GM23338 (cell line): ENCODE data around the gene MITF. TPM values are rescaled to one million over a fixed set of nuclear protein-coding genes. Genes with fewer than 3 reads are reported as not detected.

ENCODE experiments used
- ATAC-seq: fragments of 200-7000 bp; cut with Tn5 transposase; 3 replicates; pipeline ENCODE4 v1.9.1; 2020
- DNase-seq: peaks from one replicate; pipeline ENCODE4 v3.0.0-alpha.2; 2015; ENCODE audit warnings: low spot score
- H2AFZ ChIP-seq: fragments of 200-600 bp; sonication (generic); 2 replicates; pipeline ENCODE4 v1.8.0; 2016; ENCODE audit warnings: antibody characterized with exemption, mild to moderate bottlenecking, moderate library complexity
- H3F3A ChIP-seq: fragments of 200-600 bp; sonication (generic); replicated peaks from 2 replicates; pipeline ENCODE4 v1.8.0; 2017; ENCODE audit warnings: antibody characterized with exemption, mixed run types, low read depth
- H3K27ac ChIP-seq: fragments of 200-600 bp; sonication (generic); 2 replicates; pipeline ENCODE4 v1.6.1; 2016; ENCODE audit warnings: low read depth
- H3K27me3 ChIP-seq: fragments of 200-600 bp; sonication (generic); 2 replicates; pipeline ENCODE4 v1.8.0; 2016; ENCODE audit warnings: mild to moderate bottlenecking, mixed run types, moderate library complexity; ENCODE audit not compliant: insufficient read depth
- H3K36me3 ChIP-seq: fragments of 200-600 bp; sonication (generic); 2 replicates; pipeline ENCODE4 v1.8.0; 2016; ENCODE audit warnings: mild to moderate bottlenecking; ENCODE audit not compliant: insufficient read depth
- H3K4me1 ChIP-seq: fragments of 200-600 bp; sonication (generic); 2 replicates; pipeline ENCODE4 v1.8.0; 2016; ENCODE audit warnings: mild to moderate bottlenecking, moderate library complexity; ENCODE audit not compliant: insufficient read depth
- H3K4me2 ChIP-seq: fragments of 200-600 bp; sonication (generic); 2 replicates; pipeline ENCODE4 v1.7.1; 2017; ENCODE audit warnings: mixed run types
- H3K4me3 ChIP-seq: fragments of 200-600 bp; sonication (generic); 2 replicates; pipeline ENCODE4 v1.6.1; 2016; ENCODE audit warnings: mixed run types
- H3K79me2 ChIP-seq: fragments of 200-600 bp; sonication (generic); replicated peaks from 2 replicates; pipeline ENCODE4 v1.8.0; 2017; ENCODE audit warnings: mild to moderate bottlenecking; ENCODE audit not compliant: insufficient read depth
- H3K9me2 ChIP-seq: fragments of 200-600 bp; sonication (generic); 2 replicates; pipeline ENCODE4 v1.8.0; 2017; ENCODE audit not compliant: insufficient read depth
- H4K20me1 ChIP-seq: fragments of 200-600 bp; sonication (generic); replicated peaks from 2 replicates; pipeline ENCODE4 v1.8.0; 2017; ENCODE audit warnings: mild to moderate bottlenecking; ENCODE audit not compliant: insufficient read depth
- H3K27ac Mint-ChIP-seq: 2 replicates; pipeline ENCODE4 v1.8.0; 2020; ENCODE audit warnings: inconsistent platforms, mild to moderate bottlenecking, moderate library complexity, mixed read lengths
- H3K27me3 Mint-ChIP-seq: 3 replicates; pipeline ENCODE4 v1.8.0; 2022; ENCODE audit warnings: low read depth, mild to moderate bottlenecking, moderate library complexity, mixed read lengths, inconsistent platforms; ENCODE audit not compliant: insufficient read depth, poor library complexity
- H3K36me3 Mint-ChIP-seq: 3 replicates; pipeline ENCODE4 v1.8.0; 2021; ENCODE audit warnings: low read depth, mild to moderate bottlenecking, inconsistent platforms, moderate library complexity, mixed read lengths
- H3K4me1 Mint-ChIP-seq: 3 replicates; pipeline ENCODE4 v1.8.0; 2020; ENCODE audit warnings: mild to moderate bottlenecking, inconsistent platforms, mixed read lengths
- H3K4me3 Mint-ChIP-seq: 3 replicates; pipeline ENCODE4 v1.8.0; 2021; ENCODE audit warnings: moderate library complexity, mild to moderate bottlenecking, inconsistent platforms, mixed read lengths
- H3K9me3 Mint-ChIP-seq: 3 replicates; pipeline ENCODE4 v1.8.0; 2020; ENCODE audit warnings: moderate library complexity, mild to moderate bottlenecking, inconsistent platforms, mixed read lengths
- CREB1 ChIP-seq: fragments of 250-450 bp; sonication (Bioruptor Pico); IDR thresholded peaks from 2 replicates; pipeline ENCODE4 v1.5.0; 2020; ENCODE audit warnings: low read depth, mild to moderate bottlenecking, moderate library complexity
- CTCF ChIP-seq, 2 experiments: fragments of 200-600 bp in 1 of 2; sonication (generic) in 1 of 2; conservative IDR thresholded peaks; 2 replicates each; pipeline versions ENCODE4 v1.5.1 to v1.6.1; 2016 to 2017; ENCODE audit warnings: antibody characterized with exemption in 2 of 2, low read depth in 2 of 2, mild to moderate bottlenecking in 2 of 2, moderate library complexity in 1 of 2
- ETS1 ChIP-seq: IDR thresholded peaks from 2 replicates; pipeline ENCODE4 v1.6.1; 2016; ENCODE audit warnings: antibody characterized with exemption
- EZH2 ChIP-seq: fragments of 200-600 bp; sonication (generic); IDR thresholded peaks from one replicate; pipeline ENCODE4 v1.8.0; 2017; ENCODE audit warnings: antibody characterized with exemption, mild to moderate bottlenecking, low read depth; ENCODE audit not compliant: unreplicated experiment
- EZH2phosphoT487 ChIP-seq: fragments of 200-600 bp; sonication (generic); IDR thresholded peaks from one replicate; pipeline ENCODE4 v1.8.1; 2018; ENCODE audit warnings: antibody characterized with exemption; ENCODE audit not compliant: unreplicated experiment
- JUNB ChIP-seq: IDR thresholded peaks from one replicate; pipeline ENCODE4 v1.6.1; 2016; ENCODE audit warnings: antibody characterized with exemption; ENCODE audit not compliant: unreplicated experiment
- NANOG ChIP-seq: IDR thresholded peaks from 2 replicates; pipeline ENCODE4 v1.6.1; 2016; ENCODE audit warnings: antibody characterized with exemption, borderline replicate concordance
- POLR2AphosphoS5 ChIP-seq: IDR thresholded peaks from 2 replicates; pipeline ENCODE4 v1.6.1; 2016; ENCODE audit warnings: antibody characterized with exemption, low read depth
- STAT1 ChIP-seq: IDR thresholded peaks from one replicate; pipeline ENCODE4 v1.6.1; 2016; ENCODE audit warnings: antibody characterized with exemption; ENCODE audit not compliant: unreplicated experiment
- ZNF114 ChIP-seq: fragments of 250-450 bp; sonication (Bioruptor Pico); IDR thresholded peaks from 2 replicates; pipeline ENCODE4 v1.5.0; 2020; ENCODE audit warnings: mild to moderate bottlenecking, moderate library complexity
- ZNF331 ChIP-seq: fragments of 250-450 bp; sonication (Bioruptor Pico); IDR thresholded peaks from 2 replicates; pipeline ENCODE4 v1.5.0; 2020; ENCODE audit warnings: low read depth, mild to moderate bottlenecking, moderate library complexity
- ZNF462 ChIP-seq: fragments of 250-450 bp; sonication (Bioruptor Pico); IDR thresholded peaks from 2 replicates; pipeline ENCODE4 v1.5.0; 2020; ENCODE audit warnings: mild to moderate bottlenecking, moderate library complexity
- polyA plus RNA-seq: library from polyadenylated mRNA; unstranded; fragments of >200 nt; fragmentation: Nextera tagmentation; extraction: Ambion mirVana; gene quantifications from 2 replicates; pipeline ENCODE4 v1.2.1, GENCODE V29; 2016
- total RNA-seq: library from RNA; depleted of rRNA; stranded (reverse); fragments of >200 nt; shearing (Covaris generic); gene quantifications from 2 replicates; pipeline ENCODE4 v1.2.3, GENCODE V29; 2014
- TF ChIP-seq, protein P1 (sequence below): IDR thresholded peaks from one replicate; pipeline ENCODE4 v1.6.1; 2018; ENCODE audit warnings: antibody characterized with exemption; ENCODE audit not compliant: unreplicated experiment

Gene MITF
- total and polyA plus RNA-seq, 2 experiments from 2014 or later: 1.9 to 2.4 TPM

GRCh38 chr3:69825446-69825845 lies 86.2 kb downstream of the MITF start:
- ATAC-seq: no peak
- Mint-ChIP-seq H3K27me3 (no peaks in the 10 kb centered on the region), H3K36me3 (no peaks in the 10 kb centered on the region), H3K4me1 (no peaks in the 10 kb centered on the region), H3K9me3 (no peaks in the 10 kb centered on the region), H3K27ac (no peak overlapping the region), H3K4me3 (no peak overlapping the region)
- H3K4me3 ChIP-seq: no peak overlapping the region
- H3K36me3 ChIP-seq: no peaks in the 10 kb centered on the region
- no peak overlapping the region for H2AFZ ChIP-seq
- H3K79me2 ChIP-seq: no peaks in the 10 kb centered on the region
- TF ChIP-seq JUNB (no peak), STAT1 (no peak), NANOG (no peak), ZNF331 (CRISPR knock-in tag) (no peak), CREB1 (CRISPR knock-in tag) (no peak), EZH2 (no peak), CTCF (conservative IDR thresholded peaks at IDR 0.05; ENCODE audit: low read depth in 2 of 2) (no peak), ZNF114 (CRISPR knock-in tag) (no peak), ETS1 (no peak), ZNF462 (CRISPR knock-in tag) (no peak), POLR2AphosphoS5 (no peak), EZH2phosphoT487 (no peak)
- TF ChIP-seq, protein P1, sequence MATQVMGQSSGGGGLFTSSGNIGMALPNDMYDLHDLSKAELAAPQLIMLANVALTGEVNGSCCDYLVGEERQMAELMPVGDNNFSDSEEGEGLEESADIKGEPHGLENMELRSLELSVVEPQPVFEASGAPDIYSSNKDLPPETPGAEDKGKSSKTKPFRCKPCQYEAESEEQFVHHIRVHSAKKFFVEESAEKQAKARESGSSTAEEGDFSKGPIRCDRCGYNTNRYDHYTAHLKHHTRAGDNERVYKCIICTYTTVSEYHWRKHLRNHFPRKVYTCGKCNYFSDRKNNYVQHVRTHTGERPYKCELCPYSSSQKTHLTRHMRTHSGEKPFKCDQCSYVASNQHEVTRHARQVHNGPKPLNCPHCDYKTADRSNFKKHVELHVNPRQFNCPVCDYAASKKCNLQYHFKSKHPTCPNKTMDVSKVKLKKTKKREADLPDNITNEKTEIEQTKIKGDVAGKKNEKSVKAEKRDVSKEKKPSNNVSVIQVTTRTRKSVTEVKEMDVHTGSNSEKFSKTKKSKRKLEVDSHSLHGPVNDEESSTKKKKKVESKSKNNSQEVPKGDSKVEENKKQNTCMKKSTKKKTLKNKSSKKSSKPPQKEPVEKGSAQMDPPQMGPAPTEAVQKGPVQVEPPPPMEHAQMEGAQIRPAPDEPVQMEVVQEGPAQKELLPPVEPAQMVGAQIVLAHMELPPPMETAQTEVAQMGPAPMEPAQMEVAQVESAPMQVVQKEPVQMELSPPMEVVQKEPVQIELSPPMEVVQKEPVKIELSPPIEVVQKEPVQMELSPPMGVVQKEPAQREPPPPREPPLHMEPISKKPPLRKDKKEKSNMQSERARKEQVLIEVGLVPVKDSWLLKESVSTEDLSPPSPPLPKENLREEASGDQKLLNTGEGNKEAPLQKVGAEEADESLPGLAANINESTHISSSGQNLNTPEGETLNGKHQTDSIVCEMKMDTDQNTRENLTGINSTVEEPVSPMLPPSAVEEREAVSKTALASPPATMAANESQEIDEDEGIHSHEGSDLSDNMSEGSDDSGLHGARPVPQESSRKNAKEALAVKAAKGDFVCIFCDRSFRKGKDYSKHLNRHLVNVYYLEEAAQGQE: no peak
- no peak overlapping the region for H3K27ac ChIP-seq
- DNase-seq: no peak
- no peaks in the 10 kb centered on the region for H3K27me3 ChIP-seq
- no peaks in the 10 kb centered on the region for H4K20me1 ChIP-seq
- no peaks in the 10 kb centered on the region for H3F3A ChIP-seq
- no peaks in the 10 kb centered on the region for H3K4me1 ChIP-seq
- no peak overlapping the region for H3K4me2 ChIP-seq
- H3K9me2 ChIP-seq: no peaks in the 10 kb centered on the region
